Measurements from ENCODE around the gene LRRC55. TPM values are rescaled to one million over a fixed set of nuclear protein-coding genes. Genes with fewer than 3 reads are reported as not detected.

Gene LRRC55
- total RNA-seq, 4 donors from 2014 or later, result 0.11 to 0.29 TPM; not detected in 2

DNA sequence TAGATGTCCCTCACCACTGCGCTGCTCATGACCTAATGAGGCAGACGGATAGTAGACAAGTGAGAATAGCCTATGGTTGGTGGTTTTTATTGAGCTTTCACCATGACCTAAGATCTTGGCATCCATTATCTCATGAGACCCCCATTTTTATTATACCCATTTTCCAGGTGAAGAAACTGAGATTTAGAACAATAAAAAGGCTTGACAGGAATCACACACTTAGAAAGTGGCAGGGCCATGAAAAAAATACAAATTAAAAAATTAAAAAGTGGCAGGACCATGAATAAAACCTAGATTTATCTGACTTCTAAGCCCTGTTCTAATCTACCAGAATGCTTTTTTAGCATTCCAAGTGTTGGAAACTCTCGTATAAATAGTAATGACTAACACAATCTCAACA, 1.1 kb downstream of the LRRC55 start:
- Histone ChIP-seq H3K4me3 (replicated peaks in 1 of 3) (no peak overlapping the region), H3K36me3 (no peaks in the 10 kb centered on the region), H3K27ac (no peak overlapping the region), H3K9me3 (no peaks in the 10 kb centered on the region), H3K4me1 (peaks cover 13 to 16% of the 10 kb centered on the region in 2 donors), H3K27me3 (no peaks in the 10 kb centered on the region)
- no peak for DNase-seq
- intact Hi-C loops (cut with DNase I), result no loop called here
- WGBS, 2 donors, result 91 to 93% methylated on average over 3 of the region's 3 CpGs
- TF ChIP-seq, protein P1, sequence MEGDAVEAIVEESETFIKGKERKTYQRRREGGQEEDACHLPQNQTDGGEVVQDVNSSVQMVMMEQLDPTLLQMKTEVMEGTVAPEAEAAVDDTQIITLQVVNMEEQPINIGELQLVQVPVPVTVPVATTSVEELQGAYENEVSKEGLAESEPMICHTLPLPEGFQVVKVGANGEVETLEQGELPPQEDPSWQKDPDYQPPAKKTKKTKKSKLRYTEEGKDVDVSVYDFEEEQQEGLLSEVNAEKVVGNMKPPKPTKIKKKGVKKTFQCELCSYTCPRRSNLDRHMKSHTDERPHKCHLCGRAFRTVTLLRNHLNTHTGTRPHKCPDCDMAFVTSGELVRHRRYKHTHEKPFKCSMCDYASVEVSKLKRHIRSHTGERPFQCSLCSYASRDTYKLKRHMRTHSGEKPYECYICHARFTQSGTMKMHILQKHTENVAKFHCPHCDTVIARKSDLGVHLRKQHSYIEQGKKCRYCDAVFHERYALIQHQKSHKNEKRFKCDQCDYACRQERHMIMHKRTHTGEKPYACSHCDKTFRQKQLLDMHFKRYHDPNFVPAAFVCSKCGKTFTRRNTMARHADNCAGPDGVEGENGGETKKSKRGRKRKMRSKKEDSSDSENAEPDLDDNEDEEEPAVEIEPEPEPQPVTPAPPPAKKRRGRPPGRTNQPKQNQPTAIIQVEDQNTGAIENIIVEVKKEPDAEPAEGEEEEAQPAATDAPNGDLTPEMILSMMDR (IDR thresholded peaks at IDR 0.05), result no peak
- TF ChIP-seq POLR2A (IDR thresholded peaks at IDR 0.05), result no peak

- H3K27me3 ChIP-seq, result no peaks in the 10 kb centered on the region
- DNase-seq, result no peak
- 95 to 97% methylated on average over 4 of the region's 4 CpGs for WGBS, 2 donors
Observed at GRCh38 chr11:57190548-57190947, 8.8 kb downstream of the LRRC55 start.

DNA sequence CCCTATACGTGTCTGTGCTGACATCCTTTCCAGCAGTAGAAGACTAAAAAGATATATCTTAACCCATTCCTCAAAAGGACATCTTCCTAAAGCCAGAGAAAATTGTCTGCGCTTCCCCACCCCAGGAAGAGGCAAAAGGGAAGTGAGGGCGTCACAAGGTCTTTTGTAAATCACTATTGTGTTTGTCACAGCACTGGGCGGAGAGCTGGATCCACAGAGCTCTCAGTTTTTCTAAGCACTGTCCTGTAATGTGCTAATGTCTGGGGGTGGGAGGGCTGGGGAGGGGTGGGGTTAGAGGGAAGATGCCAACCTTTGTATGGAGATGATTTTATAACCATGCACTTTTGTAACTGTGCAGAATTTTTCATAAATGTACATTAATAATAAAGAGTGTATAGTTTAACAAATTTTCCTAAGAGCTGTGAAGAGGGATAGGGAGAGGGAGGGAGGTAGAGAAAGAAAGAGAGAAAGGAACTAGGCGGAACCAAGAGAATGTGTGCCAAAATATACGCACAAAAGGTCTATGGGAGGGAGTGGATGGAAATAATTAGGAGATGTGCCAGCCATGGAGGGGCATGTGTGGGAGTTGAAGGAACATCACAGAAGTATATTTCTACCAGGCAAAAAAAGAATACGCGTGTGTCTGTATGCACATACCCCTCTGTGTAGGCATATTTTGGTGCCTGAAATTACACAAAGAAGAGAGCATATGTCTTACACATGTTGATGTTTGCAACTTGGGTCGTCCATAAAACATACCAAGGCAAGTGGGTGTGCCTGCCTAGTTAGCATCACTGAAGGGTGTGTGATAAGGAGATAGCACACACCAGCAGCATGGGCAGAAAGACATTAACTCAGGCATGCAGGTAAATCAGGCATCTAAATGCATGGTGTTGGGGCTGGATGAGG, 9.8 kb downstream of the LRRC55 start:
- WGBS, 2 donors, result 73 to 75% methylated on average over 9 of the region's 9 CpGs
- no peak for DNase-seq
- Histone ChIP-seq H3K36me3 (no peaks in the 10 kb centered on the region), H3K27me3 (no peaks in the 10 kb centered on the region), H3K27ac (no peak overlapping the region), H3K4me3 (replicated peaks in 1 of 3) (no peak overlapping the region), H3K9me3 (no peaks in the 10 kb centered on the region), H3K4me1 (no peaks in the 10 kb centered on the region)
- intact Hi-C loops (cut with DNase I), result no loop called here
- TF ChIP-seq, protein P1 (IDR thresholded peaks at IDR 0.05), result no peak
- no peak for TF ChIP-seq POLR2A (IDR thresholded peaks at IDR 0.05)

More at GRCh38 chr11:57190548-57190947, 8.8 kb downstream of the LRRC55 start:
- intact Hi-C loops (cut with DNase I), result no loop called here
- Histone ChIP-seq H3K27ac (no peak overlapping the region), H3K4me1 (no peaks in the 10 kb centered on the region), H3K4me3 (replicated peaks in 1 of 3) (no peak overlapping the region), H3K36me3 (no peaks in the 10 kb centered on the region), H3K9me3 (no peaks in the 10 kb centered on the region)
- no peak for TF ChIP-seq POLR2A (IDR thresholded peaks at IDR 0.05)
- TF ChIP-seq, protein P1 (IDR thresholded peaks at IDR 0.05), result no peak

DNA sequence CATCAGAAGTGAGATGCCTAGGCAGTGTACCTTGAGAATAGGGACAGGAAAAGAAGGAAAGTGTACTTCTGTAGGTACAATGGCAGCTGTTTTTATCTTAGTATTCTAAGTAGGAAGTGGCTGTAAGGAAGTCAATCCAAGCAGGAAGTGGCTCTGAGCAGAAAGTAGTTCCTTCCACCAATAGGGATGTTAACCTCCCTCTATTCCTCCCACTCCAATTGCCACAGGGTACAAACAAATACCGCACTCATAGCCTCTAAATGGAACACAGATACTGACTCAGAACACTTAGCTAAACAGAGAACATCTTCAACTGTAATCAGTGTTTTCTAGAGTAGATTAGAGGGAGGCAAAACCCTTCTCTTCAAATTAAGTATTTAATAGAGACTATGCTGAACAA, 10.6 kb downstream of the LRRC55 start:
- Histone ChIP-seq H3K27ac (no peak overlapping the region), H3K4me3 (replicated peaks in 1 of 3) (no peak overlapping the region), H3K36me3 (no peaks in the 10 kb centered on the region), H3K4me1 (no peaks in the 10 kb centered on the region), H3K9me3 (no peaks in the 10 kb centered on the region), H3K27me3 (no peaks in the 10 kb centered on the region)
- intact Hi-C loops (cut with DNase I), result no loop called here
- WGBS, 2 donors, result 83 to 89% methylated on average over 1 of the region's 1 CpG
- TF ChIP-seq, protein P1 (IDR thresholded peaks at IDR 0.05), result no peak
- no peak for TF ChIP-seq POLR2A (IDR thresholded peaks at IDR 0.05)
- no peak for DNase-seq

- Histone ChIP-seq H3K9me3 (no peaks in the 10 kb centered on the region), H3K4me3 (replicated peaks in 1 of 3) (no peak overlapping the region), H3K36me3 (no peaks in the 10 kb centered on the region), H3K4me1 (no peaks in the 10 kb centered on the region), H3K27ac (no peak overlapping the region), H3K27me3 (no peaks in the 10 kb centered on the region)
- intact Hi-C loops (cut with DNase I), result no loop called here
- 72 to 74% methylated on average over 6 of the region's 6 CpGs for WGBS, 2 donors
- TF ChIP-seq, protein P1 (IDR thresholded peaks at IDR 0.05), result no peak
- TF ChIP-seq POLR2A (IDR thresholded peaks at IDR 0.05), result no peak
- DNase-seq, result no peak
Observed at GRCh38 chr11:57196596-57196995, 14.8 kb downstream of the LRRC55 start.

All from thyroid gland (tissue), 4 donors.